Mucosa of rectum (tissue), 2 donors: ENCODE results near the gene CTTNBP2.

Source experiments
- H3K27ac ChIP-seq, 2 donors: one replicate each; pipeline ENCODE4 v1.7.0; 2013; ENCODE audit warnings: inconsistent platforms in 2 of 2, low read depth in 2 of 2, low read length in 2 of 2
- H3K27me3 ChIP-seq, 2 donors: one replicate each; pipeline ENCODE4 v1.7.0; 2013; ENCODE audit warnings: low read length in 2 of 2; ENCODE audit not compliant: control insufficient read depth in 2 of 2, insufficient read depth in 2 of 2
- H3K36me3 ChIP-seq, 2 donors: one replicate each; pipeline ENCODE4 v1.7.0; 2013; ENCODE audit warnings: low read length in 2 of 2; ENCODE audit not compliant: control insufficient read depth in 2 of 2, insufficient read depth in 2 of 2
- H3K4me1 ChIP-seq, 2 donors: one replicate each; pipeline ENCODE4 v1.7.0; 2013; ENCODE audit warnings: low read length in 2 of 2, mild to moderate bottlenecking in 1 of 2; ENCODE audit not compliant: control insufficient read depth in 2 of 2, insufficient read depth in 2 of 2
- H3K4me3 ChIP-seq, 2 donors: one replicate each; pipeline ENCODE4 v1.7.0; 2013; ENCODE audit warnings: low read length in 2 of 2
- H3K9ac ChIP-seq, 2 donors: one replicate each; pipeline ENCODE4 v1.7.0; 2013; ENCODE audit warnings: low read length in 2 of 2, low read depth in 1 of 2, mild to moderate bottlenecking in 1 of 2
- H3K9me3 ChIP-seq, 2 donors: one replicate each; pipeline ENCODE4 v1.7.0; 2013; ENCODE audit warnings: low read length in 2 of 2; ENCODE audit not compliant: control insufficient read depth in 2 of 2
- donor health status: healthy.
- donor health status: Normal muscosa, but diverticular disease.

The CTTNBP2 gene

GRCh38 chr7:117848941-117849340 lies 24.3 kb downstream of the CTTNBP2 start:
- Histone ChIP-seq H3K4me1 (no peaks in the 10 kb centered on the region), H3K9me3 (no peaks in the 10 kb centered on the region)

DNA sequence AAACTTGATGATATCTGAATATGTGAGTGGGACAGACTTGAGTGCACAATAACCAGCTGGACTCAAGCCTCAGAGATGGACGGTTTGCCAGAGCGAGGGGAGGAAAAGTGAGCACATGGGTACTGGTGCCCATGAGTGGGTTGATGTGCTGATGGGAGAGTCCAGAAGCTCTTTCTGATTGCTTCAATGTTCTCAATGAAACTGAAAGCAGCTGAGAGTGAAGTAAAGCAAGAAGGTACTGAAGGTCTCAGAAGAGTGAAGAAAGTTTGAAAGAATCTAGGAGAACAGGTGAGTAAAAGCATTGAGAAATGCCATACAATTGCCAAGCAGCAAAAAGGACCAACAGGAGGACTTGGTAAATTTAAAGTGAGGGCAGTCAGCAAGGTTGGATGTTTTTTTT lies 28.6 kb downstream of the CTTNBP2 start:
- Histone ChIP-seq H3K27me3 (no peaks in the 10 kb centered on the region), H3K4me3 (no peak overlapping the region), H3K9me3 (no peaks in the 10 kb centered on the region), H3K4me1 (no peaks in the 10 kb centered on the region), H3K27ac (no peak overlapping the region), H3K9ac (no peak overlapping the region), H3K36me3 (no peaks in the 10 kb centered on the region)

More at GRCh38 chr7:117848941-117849340, 24.3 kb downstream of the CTTNBP2 start:
- Histone ChIP-seq H3K36me3 (no peaks in the 10 kb centered on the region), H3K4me3 (no peak overlapping the region), H3K27ac (no peak overlapping the region), H3K9ac (no peak overlapping the region), H3K27me3 (no peaks in the 10 kb centered on the region)

GRCh38 chr7:117841611-117842010 lies 31.6 kb downstream of the CTTNBP2 start:
- Histone ChIP-seq H3K9me3 (no peaks in the 10 kb centered on the region), H3K27me3 (no peaks in the 10 kb centered on the region), H3K4me3 (no peak overlapping the region), H3K9ac (no peak overlapping the region), H3K36me3 (no peaks in the 10 kb centered on the region), H3K4me1 (no peaks in the 10 kb centered on the region), H3K27ac (no peak overlapping the region)

DNA sequence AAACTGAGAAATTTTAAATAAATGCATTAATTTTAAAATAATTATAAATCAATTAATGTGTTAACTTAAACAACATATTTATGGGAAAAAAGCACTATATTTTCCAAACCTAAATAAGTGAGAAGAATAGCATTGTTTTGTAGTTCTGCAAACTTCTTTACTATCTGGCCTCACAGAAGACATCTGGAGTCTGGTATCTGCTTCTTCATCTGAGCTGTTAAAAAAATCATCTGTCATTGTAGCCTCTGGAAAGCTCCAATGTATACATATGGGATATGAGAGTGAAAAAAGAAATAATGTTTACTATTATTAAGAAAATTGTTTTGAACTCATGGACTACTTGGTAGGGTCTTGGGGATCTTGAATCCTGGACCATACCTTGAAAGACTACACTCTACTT lies 32.2 kb downstream of the CTTNBP2 start:
- H3K27ac ChIP-seq: no peak overlapping the region
- H3K27me3 ChIP-seq: no peaks in the 10 kb centered on the region
- H3K36me3 ChIP-seq: no peaks in the 10 kb centered on the region
- H3K9me3 ChIP-seq: no peaks in the 10 kb centered on the region
- H3K4me1 ChIP-seq: no peaks in the 10 kb centered on the region
- no peak overlapping the region for H3K4me3 ChIP-seq
- H3K9ac ChIP-seq: no peak overlapping the region

DNA sequence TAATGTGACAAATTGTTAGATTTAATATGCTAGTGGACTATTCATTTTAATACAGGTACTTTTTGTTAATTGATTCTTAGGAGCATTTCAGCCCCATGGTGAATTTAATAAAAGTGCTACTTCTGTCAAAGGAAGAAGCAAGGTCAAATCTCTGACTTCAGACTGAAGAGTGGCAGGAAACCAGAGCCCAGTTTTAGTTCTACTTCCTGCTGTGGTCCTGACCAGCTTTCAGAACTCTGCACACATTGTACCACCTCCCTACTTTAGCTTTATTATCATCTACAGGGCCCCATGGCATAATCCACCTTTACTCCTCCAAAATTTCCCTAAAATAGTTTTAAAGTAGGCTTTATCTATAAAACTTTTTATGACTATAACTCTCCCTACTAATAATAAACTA lies 33.7 kb downstream of the CTTNBP2 start:
- H3K36me3 ChIP-seq: no peaks in the 10 kb centered on the region
- H3K27ac ChIP-seq: no peak overlapping the region

GRCh38 chr7:117837841-117838240 lies 35.4 kb downstream of the CTTNBP2 start:
- no peaks in the 10 kb centered on the region for H3K9me3 ChIP-seq
- H3K27ac ChIP-seq: no peak overlapping the region
- H3K4me1 ChIP-seq: no peaks in the 10 kb centered on the region
- H3K9ac ChIP-seq: no peak overlapping the region
- H3K36me3 ChIP-seq: no peaks in the 10 kb centered on the region
- no peaks in the 10 kb centered on the region for H3K27me3 ChIP-seq
- H3K4me3 ChIP-seq: no peak overlapping the region

More for the DNA sequence above, 33.7 kb downstream of the CTTNBP2 start:
- Histone ChIP-seq H3K4me1 (no peaks in the 10 kb centered on the region), H3K9me3 (no peaks in the 10 kb centered on the region), H3K27me3 (no peaks in the 10 kb centered on the region), H3K9ac (no peak overlapping the region), H3K4me3 (no peak overlapping the region)

- no peaks in the 10 kb centered on the region for H3K9me3 ChIP-seq
- H3K4me1 ChIP-seq: no peaks in the 10 kb centered on the region
- no peaks in the 10 kb centered on the region for H3K27me3 ChIP-seq
- no peaks in the 10 kb centered on the region for H3K36me3 ChIP-seq
- no peak overlapping the region for H3K27ac ChIP-seq
- H3K9ac ChIP-seq: no peak overlapping the region
- no peak overlapping the region for H3K4me3 ChIP-seq
These were observed 38.1 kb downstream of the CTTNBP2 start for GRCh38 chr7:117835016-117835664.

DNA sequence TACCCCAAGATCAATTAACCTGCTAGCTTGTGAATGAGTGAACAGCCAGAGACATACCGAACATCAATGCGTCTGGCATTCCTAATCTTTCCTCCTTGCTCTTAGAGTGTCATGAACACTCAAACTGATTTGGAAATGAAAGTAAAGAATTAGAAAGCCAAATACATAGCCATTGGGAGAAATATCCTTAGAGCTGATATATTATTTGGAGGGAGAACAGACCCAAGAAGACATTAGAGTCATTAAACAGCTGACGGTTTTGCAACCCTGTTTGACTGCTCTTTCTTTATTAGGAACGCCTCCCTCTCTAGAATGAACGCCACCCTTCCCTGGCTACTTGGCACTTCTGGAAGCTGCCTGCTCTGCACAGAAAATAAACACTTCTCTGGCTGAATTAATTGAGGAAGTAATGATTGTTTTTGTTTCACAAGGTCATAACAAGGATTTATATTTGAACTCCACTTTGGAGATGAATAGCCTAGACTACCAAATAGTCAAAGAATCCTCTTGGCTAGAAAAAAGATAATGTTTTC lies 42.8 kb downstream of the CTTNBP2 start:
- Histone ChIP-seq H3K4me3 (no peak overlapping the region), H3K36me3 (no peaks in the 10 kb centered on the region), H3K27ac (no peak overlapping the region), H3K9ac (no peak overlapping the region), H3K27me3 (no peaks in the 10 kb centered on the region), H3K4me1 (peaks cover 0 to 5% of the 10 kb centered on the region in 2 donors), H3K9me3 (no peaks in the 10 kb centered on the region)

DNA sequence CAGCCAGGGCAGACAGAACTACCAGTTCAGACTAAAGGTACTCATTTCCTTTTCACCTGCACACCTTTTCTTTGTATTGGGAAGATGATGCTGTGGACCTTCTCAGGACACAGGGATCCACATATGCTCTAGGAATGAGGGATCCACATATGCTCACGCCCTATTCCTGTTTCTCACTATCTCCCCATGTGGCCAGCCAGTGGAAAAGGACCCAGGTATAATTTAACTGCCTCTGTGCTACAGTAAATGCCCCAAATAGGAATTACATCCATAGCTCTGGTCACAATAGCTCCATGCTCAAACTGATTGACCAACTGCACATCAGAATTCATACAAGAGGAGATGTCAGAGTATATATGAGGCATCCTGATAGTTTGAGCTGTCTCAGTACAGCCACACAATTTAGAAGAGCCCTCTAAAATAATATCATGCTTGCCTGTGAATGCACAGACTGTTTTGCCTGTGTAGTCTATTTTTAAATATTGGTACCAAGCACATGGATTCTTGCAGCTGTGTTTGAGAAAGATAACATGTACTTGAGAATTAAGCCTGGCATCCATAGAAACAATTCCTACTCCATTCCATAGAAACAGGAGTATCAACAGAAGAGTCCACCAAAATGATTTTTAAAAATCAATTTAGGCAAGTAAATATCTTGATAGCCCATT lies 43.7 kb downstream of the CTTNBP2 start:
- H3K9me3 ChIP-seq: no peaks in the 10 kb centered on the region
- no peaks in the 10 kb centered on the region for H3K36me3 ChIP-seq
- H3K4me3 ChIP-seq: no peak overlapping the region
- H3K27me3 ChIP-seq: no peaks in the 10 kb centered on the region
- H3K27ac ChIP-seq: no peak overlapping the region
- H3K4me1 ChIP-seq: peaks cover 0 to 5% of the 10 kb centered on the region in 2 donors
- H3K9ac ChIP-seq: no peak overlapping the region

DNA sequence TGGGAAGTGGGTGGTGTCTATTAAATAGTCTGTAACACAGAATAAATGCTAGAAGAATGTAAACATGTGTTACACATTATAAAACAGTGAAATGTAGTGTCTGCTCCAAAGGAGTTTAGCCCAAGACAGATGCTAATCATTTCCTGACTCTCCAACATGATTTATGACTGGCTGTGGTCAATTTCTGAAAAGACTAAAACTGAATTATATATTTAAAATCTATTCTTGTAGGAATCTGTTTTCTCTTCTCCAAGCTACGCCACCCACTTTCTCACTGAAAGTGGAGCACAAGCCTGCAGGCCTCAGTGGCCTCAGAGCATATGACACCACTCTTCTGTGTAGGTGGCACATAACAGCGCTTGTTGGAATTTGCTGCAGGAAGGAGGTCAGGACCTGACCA lies 44.4 kb downstream of the CTTNBP2 start:
- Histone ChIP-seq H3K9ac (no peak overlapping the region), H3K4me1 (peaks cover 0 to 5% of the 10 kb centered on the region in 2 donors), H3K4me3 (no peak overlapping the region), H3K9me3 (no peaks in the 10 kb centered on the region), H3K27me3 (no peaks in the 10 kb centered on the region), H3K27ac (no peak overlapping the region), H3K36me3 (no peaks in the 10 kb centered on the region)
